Stimulated activated naive CD8-positive, alpha-beta T cell treated with anti-CD3 and anti-CD28 coated beads, Interleukin-15, Interleukin-2, amounts not matched to agents 100 U/mL and 50 U/mL, for 24 hours (primary cell): ENCODE data around the gene ALOX5.
"Not testable (repeated sequence)": the region's sequence is repeated elsewhere in the genome, so short reads cannot be mapped to it uniquely, and the experiment has no call there.

ENCODE experiments used
- ATAC-seq: fragments of 150-1000 bp; cut with Tn5 transposase; one replicate; pipeline ENCODE4 v1.10.0; 2021
- DNase-seq: peaks from one replicate; pipeline ENCODE4 v3.0.0; 2021

ALOX5 gene

DNA sequence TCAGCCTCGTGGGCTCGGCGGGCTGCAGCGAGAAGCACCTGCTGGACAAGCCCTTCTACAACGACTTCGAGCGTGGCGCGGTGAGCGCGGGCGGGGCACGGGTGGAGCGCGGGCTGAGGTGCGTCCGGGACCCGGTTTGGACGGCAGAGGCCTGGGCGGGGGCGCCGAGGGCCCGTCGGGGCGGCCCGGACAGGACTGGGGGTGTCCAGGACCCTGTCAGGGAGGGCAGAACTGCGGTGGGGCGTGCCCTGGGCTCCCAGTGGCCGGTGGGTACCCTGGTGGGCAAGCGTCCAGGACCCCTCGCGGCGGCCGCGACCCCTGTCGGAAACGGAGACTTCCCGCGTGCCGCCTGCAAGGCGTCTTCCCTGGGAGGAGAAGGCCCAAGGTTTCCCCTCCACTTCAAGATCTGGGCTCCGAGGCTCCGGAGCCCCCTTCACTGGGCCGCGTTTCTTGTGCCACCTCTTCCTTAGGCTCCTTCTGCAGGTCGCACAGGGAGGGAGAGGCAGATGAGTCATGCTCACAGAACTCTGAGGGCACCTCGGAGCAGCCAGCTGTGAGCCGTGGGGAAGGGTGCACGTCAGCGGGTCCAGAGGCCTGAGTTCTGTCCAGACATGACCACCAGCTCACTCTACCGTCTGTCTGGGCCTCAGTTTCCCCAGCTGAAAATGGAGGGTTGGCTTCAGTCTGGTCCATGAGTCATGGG, 485 bp downstream of the ALOX5 start:
- ATAC-seq = no peak
- no peak for DNase-seq

DNA sequence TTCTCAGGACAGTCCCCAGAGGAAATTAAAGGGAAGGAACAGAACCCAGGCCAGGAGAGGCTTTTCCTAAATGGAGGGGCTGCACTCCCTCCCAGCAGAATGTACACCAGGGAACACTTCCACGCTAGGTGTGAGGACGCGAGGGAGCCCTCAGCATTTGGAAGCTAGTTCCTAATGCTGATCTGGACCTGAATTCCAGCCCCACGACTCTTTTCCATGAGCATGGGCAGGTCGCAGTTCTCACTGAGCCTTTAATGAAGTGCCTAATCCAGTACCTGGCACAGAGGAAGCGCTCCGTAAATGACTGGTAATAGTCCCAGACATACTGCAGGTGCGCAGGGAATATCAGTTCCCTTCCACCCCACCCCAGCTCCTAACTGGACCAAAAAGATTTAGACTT, 1.1 kb downstream of the ALOX5 start:
- no peak for DNase-seq

DNA sequence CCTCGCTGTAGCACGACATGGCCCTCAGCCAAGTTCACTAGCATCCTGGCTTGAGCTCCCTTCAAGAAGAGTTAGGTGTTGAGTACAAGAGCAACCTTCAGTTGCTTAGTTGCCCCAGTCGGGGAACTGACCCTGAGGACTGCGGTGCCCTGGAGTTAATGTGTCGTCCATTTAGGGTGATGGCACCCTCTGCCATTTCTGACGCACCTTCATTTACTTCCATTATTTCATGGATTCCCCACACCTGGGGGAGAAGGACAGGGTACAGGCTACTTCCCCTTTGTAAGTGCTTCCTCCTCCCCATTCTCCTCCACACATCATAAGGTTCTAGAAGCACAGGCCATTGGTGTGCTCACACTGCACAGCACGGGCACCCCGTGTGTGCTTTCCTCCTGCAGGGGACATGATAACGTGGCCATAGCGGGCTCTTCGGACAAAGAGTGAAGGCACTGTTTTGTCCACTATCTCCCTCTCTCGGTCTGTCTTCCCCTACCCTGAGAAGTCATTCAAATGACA, 1.8 kb downstream of the ALOX5 start:
- no peak for DNase-seq
- no peak for ATAC-seq

More for the DNA sequence above, 1.1 kb downstream of the ALOX5 start:
- ATAC-seq = no peak

DNA sequence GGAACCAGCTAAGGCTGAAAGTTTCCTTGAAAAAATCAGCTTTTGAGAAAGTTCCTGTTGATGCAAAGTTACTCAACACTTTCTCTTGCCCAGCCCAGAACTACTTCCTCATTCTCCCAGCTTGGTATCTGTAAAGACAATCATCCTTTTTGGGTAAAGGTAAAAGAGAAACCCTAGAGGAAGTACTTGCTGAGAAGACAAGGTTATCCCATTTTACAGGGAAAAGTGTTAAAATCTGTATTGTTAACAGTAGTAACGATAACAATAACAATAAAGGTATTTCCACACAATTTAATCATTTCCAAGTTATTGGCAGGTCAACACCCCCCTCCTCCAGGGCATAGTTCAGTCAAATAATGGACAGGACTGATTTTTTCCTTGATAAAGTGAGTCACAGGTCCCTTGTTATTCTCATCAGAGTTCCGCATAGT, 2.4 kb downstream of the ALOX5 start:
- no peak for DNase-seq
- no peak for ATAC-seq

DNA sequence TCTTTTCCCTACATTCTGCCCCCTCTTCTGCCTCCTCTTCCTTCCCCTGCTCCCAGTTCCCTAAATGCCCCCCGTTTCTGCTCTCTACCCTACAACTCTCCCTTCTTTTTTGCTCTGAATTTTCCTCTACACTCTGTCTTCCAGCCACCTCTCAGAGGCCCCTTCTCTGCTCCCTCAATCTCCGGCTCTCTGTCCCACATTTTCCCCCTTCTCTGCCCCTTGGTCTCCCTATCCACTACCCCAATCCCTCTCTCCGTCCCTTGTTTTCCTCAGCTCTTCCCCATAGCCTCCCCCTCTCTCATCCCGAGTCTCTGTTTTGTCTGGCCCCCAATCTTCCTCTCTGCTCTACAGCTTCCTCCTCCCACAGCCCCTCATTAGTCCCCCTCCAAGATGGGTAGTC, 3.3 kb downstream of the ALOX5 start:
- no peak for ATAC-seq
- DNase-seq = no peak

DNA sequence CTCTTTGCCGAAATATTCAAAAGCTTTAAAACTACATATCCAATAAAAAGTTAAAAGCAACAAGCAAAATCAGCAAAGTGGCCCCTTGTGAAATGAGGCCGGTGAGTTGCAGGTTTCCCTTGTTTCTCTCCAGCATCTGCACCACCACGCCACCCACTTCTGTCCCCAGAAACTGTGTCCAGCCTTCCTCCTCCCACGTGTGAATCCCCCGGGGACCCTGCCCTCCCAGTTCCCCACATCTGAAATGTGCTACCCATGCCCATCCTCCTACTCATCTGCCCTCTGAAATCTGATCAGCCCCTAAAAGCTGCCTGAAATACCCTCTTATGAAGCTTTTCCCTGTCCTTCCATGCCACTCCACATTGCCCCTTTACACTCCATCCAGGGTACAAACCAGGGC, 3.8 kb downstream of the ALOX5 start:
- DNase-seq (no peak), ATAC-seq (no peak)

DNA sequence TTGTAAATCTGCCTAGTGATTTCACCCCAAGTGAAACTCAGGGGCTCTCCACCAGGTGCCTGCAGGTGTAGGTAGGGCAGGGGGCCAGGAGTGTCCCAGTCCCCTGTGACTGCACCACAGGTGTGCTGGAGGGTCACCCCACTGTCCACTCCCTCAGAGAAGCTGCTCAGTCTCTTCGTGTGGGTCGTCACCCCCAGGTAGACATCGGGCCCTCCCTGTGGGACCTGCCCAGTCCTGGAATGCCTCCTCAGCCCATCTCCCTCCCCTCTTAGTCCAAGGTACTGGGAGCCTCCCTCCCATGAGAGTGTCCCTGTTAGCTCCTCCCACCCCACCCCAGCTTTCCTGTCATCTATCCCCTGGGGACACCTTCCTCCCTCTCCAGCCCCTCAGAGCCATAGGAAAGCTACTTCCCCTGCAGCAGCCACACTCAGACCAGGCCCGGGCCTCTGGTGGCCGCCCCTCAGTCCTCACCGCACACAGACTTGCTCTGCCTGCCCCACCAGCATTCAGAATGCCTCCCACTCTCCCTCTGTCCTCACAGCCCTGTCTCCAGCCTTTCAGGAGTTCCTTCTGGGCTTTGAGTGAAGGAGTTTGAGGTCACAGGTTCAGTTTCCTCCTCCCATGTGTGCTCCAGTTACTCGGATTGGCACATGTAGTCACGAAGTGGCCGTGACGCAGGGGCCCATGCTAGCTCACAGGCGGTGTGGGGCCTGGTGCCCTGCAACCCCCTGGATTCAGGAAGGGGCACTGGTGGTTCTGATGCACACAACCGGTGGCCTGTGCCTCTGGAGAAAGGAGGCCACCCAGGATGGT, 5.1 kb downstream of the ALOX5 start:
- ATAC-seq = no peak
- no peak for DNase-seq

DNA sequence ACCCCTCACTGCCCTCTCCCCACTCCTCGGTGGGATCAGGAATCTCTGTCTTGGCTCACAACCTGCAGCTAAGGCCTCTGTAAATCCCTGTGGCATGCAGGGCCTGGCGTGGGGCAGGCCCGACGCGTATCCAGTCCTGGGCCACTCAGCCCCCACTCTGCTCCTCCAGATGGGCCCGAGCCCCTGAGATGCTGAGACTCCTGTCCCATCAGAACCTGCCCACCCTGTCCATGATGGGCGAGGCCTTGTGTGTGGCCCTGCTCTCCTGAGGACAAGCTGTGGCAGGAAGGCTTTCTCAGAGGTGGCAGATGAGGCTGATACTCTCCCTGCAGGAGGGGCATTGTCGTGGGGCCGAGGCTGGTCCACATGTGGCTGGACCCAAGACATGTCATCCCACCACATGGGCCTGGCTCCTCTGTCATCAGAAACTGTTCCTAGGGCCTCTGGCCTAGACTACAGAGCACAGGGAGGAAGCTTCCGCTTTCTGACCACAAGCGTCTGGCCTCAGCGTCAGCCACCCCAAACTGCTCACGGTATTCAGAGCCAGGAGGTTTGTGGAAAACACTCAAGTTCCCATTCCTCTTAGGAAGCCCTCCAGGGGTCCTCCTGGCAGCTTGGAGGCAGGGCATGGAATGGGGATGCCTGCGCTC, 6.0 kb downstream of the ALOX5 start:
- DNase-seq = no peak
- no peak for ATAC-seq

DNA sequence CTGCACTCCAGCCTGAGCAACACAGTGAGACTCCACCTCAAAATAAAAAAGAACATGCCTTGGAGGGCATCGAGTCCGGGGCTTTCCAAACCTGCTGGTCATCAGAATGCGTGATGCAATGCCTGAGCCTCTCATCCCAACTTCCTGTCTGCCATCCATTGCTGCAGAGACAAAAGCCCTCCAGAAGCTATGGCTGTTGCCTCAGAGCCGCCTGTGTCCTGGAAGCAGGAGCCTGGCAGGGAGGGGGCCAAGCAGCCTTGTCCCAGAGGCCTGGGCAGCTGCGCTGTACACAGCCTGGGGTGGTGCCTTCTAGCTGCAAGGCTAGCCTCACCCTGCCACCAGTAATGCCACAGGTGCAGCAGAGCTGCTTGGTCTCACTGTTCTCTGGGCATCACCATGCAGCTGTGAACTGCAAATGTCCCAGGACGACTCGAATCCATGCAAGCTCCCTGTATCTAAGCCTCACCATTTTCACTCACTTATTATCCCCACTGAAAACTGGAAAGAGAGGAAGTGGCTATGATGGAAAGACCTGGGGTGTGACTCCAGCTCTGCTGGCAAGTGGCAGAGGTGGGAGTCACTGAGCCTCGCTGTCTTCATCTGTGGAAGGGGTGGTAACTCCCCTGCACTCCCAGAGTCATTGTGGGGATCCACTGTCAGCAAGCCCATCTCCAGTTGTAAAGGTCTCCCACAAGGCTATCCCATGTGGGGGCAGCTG, 7.0 kb downstream of the ALOX5 start:
- no peak for ATAC-seq
- no peak for DNase-seq

DNA sequence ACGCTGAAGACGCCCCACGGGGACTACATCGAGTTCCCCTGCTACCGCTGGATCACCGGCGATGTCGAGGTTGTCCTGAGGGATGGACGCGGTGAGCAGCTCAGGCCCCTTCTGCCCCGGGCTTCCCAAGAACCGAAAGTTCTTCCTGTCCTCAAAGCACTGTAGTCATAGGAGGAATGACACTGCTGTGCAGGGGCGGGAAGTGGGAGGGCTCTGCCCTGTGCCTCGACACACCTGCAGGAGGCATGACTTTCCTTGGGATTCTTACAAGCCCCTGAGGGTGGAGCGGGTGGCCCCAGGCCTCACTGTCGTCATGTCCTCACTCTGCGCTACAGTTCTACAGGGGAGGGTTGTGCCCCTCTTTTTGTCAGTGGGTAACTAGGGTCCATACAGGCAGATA, 8.6 kb downstream of the ALOX5 start:
- DNase-seq (no peak), ATAC-seq (no peak)

DNA sequence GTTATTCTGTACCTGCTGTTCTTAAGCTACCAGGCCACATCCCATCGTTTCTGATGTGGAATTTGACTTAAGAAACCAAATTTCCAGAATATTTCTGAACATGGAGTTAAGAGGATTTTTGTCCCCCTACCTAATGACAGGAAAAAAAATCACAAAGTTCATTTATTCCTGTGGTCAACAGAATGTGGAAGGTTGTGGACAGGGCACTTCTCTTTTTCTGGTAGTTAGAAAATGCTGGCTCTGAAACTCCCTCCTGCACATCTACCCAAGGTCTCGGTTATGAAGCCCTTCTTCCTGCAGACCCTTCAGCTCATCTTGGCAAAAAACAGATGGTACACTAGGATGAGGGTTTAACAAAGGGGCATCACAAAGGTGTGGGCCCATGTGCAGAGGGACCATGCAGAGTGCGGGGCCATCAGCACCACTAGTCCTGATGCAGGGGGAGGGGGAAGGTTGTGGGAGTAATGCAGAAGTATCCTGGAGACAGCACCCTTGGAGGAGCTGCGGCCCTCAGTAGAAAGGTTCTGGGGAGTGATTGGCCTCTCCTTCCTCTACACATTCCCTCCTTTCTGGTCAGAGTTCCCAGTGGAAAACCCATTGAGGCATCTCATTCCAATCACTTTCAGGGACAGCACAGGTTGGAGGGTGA, 9.8 kb downstream of the ALOX5 start:
- ATAC-seq (no peak), DNase-seq (no peak)

DNA sequence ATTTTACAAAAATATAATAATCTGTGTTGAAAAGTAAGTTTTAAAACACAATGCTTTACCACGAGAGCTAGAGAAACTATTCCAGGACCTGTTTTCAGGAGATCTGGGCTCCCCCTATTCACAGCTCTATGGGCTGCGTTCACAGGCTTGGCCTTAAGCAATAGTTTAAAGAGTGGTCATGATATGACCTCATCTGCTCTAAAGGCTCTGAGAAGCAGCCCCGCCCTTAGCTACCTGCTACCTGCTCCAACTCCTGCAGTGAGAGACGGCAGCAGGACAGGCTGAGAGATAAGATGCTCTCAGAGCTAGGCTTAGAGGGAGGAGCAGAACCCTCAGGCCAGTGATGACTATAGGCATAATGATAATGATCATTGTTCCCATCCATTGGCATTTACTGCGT, 12.6 kb downstream of the ALOX5 start:
- ATAC-seq = no peak
- no peak for DNase-seq

DNA sequence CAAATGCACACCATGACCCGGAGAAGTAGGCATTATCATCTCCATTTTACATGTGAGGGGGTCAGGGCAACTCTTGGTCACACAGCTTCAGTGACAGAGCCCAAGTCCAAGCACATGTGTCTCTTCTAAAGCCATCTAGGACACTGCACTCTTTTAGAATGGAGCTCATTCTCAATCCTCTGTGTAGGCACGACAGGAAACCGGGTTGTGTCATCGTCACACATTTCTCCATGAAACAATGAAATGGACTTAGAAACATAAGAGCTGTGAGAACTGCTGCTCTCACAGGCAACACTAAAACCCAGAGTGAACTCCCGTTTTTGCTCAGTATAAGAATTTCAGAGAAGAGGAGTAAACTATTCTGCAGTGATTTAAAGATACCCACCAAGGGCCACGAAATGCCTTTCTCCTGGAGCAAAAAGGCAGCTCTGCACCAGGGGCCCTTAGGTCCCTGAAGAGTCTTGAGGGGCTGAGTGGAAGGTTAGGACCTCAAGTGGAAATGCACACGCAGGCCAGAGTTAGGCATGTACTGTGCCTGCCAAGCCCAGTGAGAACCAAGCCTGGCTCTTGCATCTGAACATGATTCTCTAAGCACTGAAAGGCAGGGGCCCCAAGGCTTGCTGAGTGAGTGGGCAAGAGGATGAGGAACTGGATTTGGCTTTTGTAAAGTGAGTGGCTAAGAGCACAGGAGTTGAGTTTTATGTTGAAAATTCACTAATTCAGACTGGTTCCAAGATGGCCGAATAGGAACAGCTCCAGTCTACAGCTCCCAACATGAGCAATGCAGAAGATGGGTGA, 13.3 kb downstream of the ALOX5 start:
- DNase-seq (no peak), ATAC-seq (no peak)

DNA sequence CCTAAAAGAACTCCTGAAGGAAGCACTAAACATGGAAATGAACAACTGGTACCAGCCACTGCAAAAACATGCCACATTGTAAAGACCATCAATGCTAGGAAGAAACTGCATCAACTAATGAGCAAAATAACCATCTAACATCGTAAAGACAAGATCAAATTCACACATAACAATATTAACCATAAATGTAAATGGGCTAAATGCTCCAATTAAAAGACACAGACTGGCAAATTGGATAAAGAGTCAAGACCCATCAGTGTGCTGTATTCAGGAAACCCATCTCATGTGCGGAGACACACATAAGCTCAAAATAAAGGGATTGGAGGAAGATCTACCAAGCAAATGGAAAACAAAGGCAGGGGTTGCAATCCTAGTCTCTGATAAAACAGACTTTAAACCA, 15.7 kb downstream of the ALOX5 start:
- not testable (repeated sequence) for ATAC-seq, DNase-seq

DNA sequence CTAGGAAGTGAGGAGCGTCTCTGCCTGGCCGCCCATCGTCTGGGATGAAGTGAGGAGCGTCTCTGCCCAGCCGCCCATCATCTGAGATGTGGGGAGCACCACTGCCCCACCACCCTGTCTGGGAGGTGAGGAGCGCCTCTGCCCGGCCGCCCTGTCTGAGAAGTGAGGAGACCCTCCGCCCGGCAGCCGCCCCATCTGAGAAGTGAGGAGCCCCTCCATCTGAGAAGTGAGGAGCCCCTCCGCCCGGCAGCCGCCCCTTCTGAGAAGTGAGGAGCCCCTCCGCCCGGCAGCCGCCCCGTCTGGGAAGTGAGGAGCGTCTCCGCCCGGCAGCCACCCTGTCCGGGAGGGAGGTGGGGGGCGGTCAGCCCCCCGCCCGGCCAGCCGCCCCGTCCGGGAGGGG, 17.6 kb downstream of the ALOX5 start:
- ATAC-seq, DNase-seq: not testable (repeated sequence)

DNA sequence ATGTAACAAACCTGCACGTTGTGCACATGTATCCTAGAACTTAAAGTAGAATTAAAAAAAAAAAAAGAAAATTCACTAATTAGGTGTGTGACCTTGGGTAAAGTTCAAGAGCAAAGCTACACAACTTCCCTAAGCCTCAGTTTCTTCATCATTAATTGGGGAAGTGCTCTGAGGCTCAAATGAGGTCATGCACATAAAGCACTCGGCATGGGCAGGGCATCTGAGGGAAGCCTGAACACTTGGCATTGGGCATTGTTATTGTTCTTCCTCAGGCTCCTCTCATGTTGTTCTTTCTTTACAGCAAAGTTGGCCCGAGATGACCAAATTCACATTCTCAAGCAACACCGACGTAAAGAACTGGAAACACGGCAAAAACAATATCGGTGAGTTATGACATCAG, 21.5 kb downstream of the ALOX5 start:
- no peak for ATAC-seq
- no peak for DNase-seq

DNA sequence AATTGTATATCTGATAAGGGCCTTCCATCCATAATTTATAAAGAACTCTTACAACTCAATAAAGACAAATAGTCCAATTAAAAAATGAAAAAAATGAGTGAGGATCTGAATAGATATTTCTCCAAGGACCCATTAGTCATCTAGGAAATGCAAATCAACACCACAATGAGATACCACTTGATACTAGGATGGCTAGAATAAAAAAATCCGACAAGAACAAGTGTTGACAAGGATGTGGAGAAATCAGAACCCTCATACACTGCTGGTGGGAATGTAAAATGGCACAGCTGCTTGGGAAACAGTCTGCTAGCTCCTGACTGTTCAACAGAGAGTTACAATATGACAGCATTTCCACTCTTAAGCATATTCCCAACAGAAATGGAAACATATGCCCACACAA, 24.6 kb downstream of the ALOX5 start:
- DNase-seq = no peak

DNA sequence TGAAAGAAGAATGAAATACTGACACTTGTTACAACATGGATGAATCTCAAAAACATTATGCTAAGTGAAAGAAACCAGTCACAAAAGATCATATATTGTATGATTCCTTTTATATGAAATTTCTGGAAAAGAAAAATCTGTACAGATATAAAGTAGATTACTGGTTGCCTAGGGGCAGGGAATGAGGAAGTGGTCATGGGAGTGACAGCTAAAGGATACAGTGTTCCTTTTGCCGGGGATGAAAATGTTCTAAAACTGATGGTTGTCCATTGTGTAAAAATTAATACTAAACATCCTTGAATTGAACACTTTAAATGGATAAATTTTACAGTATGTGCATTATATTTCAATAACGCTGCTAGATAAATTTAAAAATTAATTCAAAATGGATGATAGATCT, 25.1 kb downstream of the ALOX5 start:
- DNase-seq (no peak), ATAC-seq (no peak)

More for the DNA sequence above, 24.6 kb downstream of the ALOX5 start:
- no peak for ATAC-seq

DNA sequence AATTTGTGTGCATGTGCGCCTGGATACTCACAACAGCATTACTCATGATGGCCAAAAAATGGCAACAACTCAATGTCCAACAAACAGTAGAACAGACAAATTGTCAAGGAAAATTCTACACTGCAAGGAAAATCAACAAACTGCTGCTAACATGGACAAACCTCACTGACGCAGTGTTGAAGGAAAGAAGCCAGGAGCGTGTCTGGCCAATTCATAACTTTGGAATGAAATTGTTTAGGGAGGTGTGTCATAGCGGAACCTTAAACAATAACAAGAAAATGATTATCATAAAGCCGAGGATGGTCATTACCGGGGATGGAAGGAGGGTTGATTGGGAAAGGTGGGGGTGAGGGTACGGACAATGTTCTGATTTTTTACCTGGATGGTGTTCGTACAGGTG, 29.1 kb downstream of the ALOX5 start:
- ATAC-seq = no peak
- no peak for DNase-seq

DNA sequence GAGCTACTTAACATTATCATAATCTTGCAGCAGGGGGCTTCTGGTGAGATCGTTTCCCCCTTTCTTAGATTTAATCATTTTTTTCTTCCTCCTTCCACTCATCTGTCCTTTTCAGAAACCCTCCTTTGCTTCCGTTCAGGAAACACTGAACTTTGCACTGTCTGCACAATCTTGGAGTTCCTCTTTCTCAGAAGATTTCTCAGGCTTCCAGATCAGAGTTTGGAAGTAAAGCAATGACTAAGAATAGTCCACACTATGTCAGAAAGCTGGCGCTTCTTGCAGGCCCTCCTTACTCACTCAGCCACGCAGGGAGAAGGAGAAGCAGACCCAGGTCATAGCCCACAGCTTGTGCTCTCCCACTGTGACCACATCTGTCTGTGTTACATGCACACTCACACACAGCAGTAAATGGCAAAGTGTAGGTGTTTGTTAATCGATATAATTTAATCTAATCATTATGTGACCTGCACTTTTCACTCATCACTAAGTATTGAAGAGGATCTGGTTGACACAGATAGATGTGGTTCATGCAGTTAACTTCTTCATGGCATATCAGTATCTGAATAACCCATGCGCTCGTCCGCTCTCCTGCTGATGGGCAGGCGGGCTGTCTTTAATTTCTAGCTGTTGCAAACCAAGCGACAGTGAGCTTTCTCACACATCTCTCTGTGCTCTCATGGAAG, 30.2 kb downstream of the ALOX5 start:
- ATAC-seq = peak; percentile 55
- no peak for DNase-seq
